GM18519 (cell line): ENCODE measurements around the gene SHISA6.

Experiments used
- ATAC-seq: cut with Tn5 transposase; IDR thresholded peaks from one replicate; pipeline ENCODE4 v1.9.1; 2021; ENCODE audit warnings: mild to moderate bottlenecking, moderate library complexity; ENCODE audit not compliant: unreplicated experiment, low FRiP score

SHISA6 gene

GRCh38 chr17:11561702-11562101 is 320.7 kb downstream of the SHISA6 start:
- ATAC-seq: no peak

DNA sequence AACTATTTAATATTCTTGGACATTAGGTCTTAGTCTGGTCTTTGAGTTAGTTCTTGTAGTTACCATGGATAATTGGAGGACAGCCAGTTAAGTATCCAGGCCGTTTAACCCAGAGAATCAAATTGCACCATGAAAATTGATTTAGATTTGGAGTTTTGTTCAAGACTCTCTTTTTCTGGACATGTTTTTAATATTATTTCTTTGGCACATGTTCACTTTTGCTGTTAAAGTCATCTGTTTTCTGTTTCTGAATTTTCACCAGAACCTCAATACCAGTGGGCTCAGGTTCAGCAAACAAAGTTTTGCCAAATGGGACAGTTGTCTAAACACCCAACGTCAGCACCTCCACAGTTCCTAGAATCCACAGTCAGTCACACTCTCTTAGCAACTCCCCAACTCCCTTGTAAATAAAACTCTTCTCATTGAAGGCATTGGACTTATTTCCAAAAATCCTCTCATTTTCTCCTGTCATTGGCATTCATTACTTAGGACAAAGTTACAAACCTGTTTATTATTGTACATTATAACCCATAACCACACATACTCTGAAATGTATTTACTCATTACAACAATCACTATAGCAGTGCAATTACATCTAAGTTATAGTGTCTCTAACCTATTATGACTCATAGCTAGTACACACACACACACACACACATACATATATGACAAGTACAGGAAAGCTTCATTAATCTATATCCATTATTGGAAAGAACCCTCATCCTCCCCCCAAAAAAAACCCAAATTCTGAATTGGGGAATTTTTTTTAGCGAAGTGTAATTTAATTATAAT is 323.8 kb downstream of the SHISA6 start:
- ATAC-seq: no peak

DNA sequence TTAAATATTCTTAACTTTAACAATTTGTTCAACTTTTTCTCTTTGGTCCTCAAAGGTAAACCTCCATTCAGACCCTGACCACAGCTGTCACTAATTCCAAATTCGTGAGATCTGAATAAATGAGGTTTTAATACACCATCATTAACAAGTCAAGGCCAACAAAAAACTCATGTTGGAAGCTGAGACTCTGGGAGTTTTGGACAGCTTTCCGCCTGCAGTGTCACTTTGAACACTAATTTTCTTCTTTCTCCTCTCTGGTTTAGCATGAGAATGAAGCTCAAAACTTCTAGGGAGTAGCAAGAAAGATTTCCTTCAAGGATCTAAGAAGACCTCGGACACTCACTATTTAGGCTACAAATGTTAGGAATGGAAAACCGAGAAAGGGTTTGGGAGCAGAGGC is 324.6 kb downstream of the SHISA6 start:
- no peak for ATAC-seq

DNA sequence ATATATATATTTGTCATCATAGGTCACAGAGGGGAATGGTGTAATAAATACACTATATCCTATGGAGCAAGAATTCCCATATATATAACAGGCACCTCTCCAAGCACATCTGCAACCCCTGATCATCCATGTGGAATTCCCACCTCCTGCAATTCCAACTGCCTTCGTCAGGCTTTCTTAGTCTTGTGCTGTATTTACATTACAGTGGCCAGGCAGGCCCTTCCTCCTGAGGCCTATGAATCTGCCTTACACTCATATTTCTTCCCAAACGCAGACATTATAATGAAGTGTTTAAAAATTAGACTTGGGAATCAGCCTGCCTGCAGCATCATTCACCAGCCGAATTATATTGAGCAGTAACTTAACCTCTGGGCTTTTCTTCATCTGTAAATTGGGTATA is 338.0 kb downstream of the SHISA6 start:
- no peak for ATAC-seq

GRCh38 chr17:11580677-11581076 is 339.7 kb downstream of the SHISA6 start:
- ATAC-seq: no peak

DNA sequence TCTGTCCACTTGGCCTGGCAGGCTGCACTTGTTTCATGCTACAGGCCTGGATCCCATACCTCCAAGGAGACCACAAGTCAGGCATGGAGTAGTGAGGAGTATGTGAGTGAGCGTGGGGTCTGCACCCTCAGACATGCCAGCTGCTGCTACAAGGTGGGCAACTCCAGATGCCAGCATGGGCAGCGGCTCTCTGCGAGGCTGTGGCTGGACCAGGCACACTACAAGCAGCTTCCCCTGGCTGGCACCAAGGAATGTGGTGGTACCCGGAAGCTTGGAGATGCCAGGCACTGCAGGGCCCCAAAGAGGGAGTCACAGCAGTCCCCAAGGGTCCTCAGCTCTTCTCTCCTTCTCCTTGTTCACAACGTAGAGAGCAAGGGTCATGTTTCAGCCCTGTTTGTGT is 341.2 kb downstream of the SHISA6 start:
- no peak for ATAC-seq

DNA sequence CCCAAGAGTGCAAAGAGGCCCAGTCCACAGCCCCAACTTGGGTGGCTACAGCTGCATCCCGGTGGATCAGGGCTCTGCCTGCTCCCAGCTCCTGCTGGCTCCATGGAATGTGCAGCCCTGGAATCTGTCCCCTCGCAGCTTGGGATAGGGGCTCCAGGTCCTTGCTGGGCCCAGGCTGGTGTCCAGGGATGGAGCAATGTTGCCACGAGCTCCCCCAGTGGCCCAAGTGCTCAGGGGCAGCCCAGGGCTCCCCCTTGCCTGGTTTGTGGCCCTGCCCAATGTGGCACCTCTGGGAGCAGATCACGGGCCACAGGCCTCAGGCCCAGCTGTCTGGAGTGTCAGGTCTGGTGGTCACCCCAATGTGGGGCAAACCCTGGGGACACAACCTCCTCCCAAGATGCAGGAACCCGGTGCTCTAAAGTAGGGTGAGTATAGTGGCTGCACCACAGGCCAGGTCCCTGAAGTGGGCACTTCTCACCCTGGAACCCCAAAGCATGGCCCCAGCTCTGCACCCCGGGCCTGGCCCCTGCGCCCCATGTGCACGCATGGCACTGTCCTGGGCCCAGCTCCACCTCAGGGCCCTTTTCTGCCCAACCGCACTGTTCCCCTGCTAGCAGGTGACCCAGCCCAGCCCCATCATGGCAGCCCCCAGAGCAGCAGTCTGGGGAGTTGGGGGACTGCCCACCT is 342.4 kb downstream of the SHISA6 start:
- ATAC-seq: no peak

DNA sequence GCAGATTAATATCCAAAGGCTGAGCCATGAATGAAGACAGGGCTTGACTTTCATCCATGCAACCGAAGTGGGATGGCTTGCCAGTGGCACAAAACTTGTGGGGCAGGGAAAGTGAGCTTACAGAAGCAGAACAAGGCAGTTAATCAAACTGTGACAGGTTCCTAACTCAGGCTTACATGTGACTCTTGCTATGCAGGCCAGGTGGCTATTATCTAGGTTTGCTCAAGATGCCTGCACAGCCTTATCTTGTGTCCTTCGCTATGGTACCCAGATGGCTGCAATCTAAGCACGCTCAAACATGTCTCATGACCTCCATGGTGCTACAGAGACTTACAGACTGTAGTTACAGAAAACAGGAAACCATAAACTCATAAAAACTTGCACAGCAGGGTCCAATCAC is 348.7 kb downstream of the SHISA6 start:
- ATAC-seq: no peak

- no peak for ATAC-seq
Measured at GRCh38 chr17:11598274-11599221, 357.5 kb downstream of the SHISA6 start, which contains the start of gene DNAH9. Gene DNAH9 (plus strand): TSS chr17:11598470. CDS start chr17:11598499, 29 bp downstream.

- no peak for ATAC-seq
Measured at GRCh38 chr17:11601661-11602060, 360.6 kb downstream of the SHISA6 start.

GRCh38 chr17:11608396-11608795 is 367.4 kb downstream of the SHISA6 start:
- ATAC-seq: no peak

DNA sequence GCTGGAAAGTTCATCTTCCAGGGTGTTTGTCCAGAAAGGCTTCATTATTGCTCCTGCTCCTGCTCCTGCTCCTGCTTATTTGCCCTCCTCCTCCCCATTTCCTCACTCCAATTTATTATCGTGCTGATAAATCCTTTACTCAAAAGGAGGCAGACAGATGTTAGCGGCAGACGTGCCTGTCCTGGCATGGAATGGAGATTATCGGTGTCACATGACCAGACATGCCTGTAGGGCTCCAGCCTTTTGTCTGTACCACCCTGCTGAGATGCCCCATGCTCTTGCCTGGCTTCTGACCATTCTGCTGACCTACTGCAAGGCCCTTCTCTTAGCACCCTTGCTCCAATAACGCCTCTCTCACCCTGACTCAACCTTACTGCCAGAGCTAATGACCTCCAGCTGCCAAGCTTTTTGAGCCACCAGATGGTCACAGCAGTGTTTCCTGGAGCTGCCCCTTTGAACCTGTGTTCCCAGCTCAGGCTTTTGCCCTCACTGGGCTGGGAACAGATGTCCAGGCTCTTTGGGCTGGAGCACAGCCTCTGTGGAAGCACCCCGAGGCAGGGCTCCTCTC is 370.1 kb downstream of the SHISA6 start:
- ATAC-seq: no peak

DNA sequence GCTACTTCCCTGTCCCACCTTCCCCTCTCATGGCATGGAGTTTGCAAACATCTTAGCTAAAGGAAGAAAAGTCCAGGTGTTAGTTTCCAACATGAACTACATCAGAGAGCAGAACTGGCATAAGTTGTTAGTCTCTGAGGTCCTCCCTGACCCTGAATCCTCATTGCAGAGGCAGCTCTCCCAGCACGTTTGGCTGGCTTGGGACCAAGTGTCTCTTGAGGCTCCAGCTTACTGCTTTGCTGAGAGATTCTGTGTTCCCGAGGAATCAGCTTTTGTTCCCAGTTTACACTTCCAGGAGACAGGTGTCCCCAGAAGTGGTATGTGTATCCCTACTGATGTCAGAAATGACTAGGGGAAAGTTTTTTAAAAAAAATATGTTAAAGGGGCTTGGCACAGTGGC is 371.9 kb downstream of the SHISA6 start:
- no peak for ATAC-seq
